K562 (cell line): ENCODE results near the gene VENTX. TPM values are rescaled to one million over a fixed set of nuclear protein-coding genes. Genes with fewer than 3 reads are reported as not detected.

Source experiments
- ATAC-seq: fragments of 200-7000 bp; cut with Tn5 transposase; 3 replicates; pipeline ENCODE4 v1.9.1; 2020; ENCODE audit warnings: moderate library complexity
- BruUV-seq: library from RNA; stranded (reverse); fragments of 400-500 nt; replicated peaks from 2 replicates; lab custom pipeline; 2021; lab: Mats Ljungman, UMichigan
- CTCF ChIA-PET: fragments of 300-600 bp; formaldehyde crosslinking; extraction: SDS; loops from one replicate; lab custom pipeline; 2021; ENCODE audit warnings: low intra/inter-chr PET ratio; lab: Yijun Ruan, JAX
- POLR2A ChIA-PET: fragments of 300-600, 350-650 bp; sonication (Branson Sonifier 250); formaldehyde crosslinking; extraction: SDS; loops from one replicate; lab custom pipeline; 2021; ENCODE audit warnings: antibody characterized with exemption, inconsistent platforms; lab: Yijun Ruan, JAX
- DNase-seq, 4 experiments: peaks; one replicate each; pipeline versions ENCODE4 v3.0.0 to v3.0.0-alpha.2; 2011 to 2018; ENCODE audit warnings: low spot score in 3 of 4, mixed read lengths in 3 of 4; ENCODE audit errors: extremely low read depth in 1 of 4
- FAIRE-seq: peaks from 2 replicates; lab custom pipeline; 2011; peaks lifted over from hg19 to GRCh38; lab: Jason Lieb, UNC
- H2AFZ ChIP-seq: 2 replicates; pipeline ENCODE4 v1.6.0; 2011; ENCODE audit warnings: low read depth, low read length, control low read depth, inconsistent platforms
- H3K27ac ChIP-seq: fragments of 200-600 bp; 3 replicates; pipeline ENCODE4 v1.8.0; 2011; ENCODE audit warnings: low read depth, mild to moderate bottlenecking, control low read depth, inconsistent platforms, low read length, moderate library complexity, mixed read lengths; ENCODE audit errors: extremely low read depth
- H3K27me3 ChIP-seq, 2 experiments: fragments of 300-600 bp in 1 of 2; 2 replicates in 1 of 2; 3 replicates in 1 of 2; pipeline versions ENCODE4 v1.6.0 to v1.8.0; 2011; ENCODE audit warnings: inconsistent platforms in 2 of 2, low read length in 2 of 2, mild to moderate bottlenecking in 1 of 2, mixed read lengths in 1 of 2, moderate library complexity in 1 of 2; ENCODE audit not compliant: control insufficient read depth in 2 of 2, insufficient read depth in 2 of 2
- H3K36me3 ChIP-seq: fragments of 300-600 bp; 3 replicates; pipeline ENCODE4 v1.8.0; 2011; ENCODE audit warnings: mild to moderate bottlenecking, low read length, inconsistent platforms; ENCODE audit not compliant: control insufficient read depth, insufficient read depth
- H3K4me1 ChIP-seq, 2 experiments: fragments of 200-600 bp in 1 of 2; replicated peaks in 1 of 2; 2 replicates in 1 of 2; 3 replicates in 1 of 2; pipeline versions ENCODE4 v1.5.1 to v1.8.0; 2011; ENCODE audit warnings: inconsistent platforms in 2 of 2, low read length in 2 of 2, mild to moderate bottlenecking in 1 of 2, mixed read lengths in 1 of 2, moderate library complexity in 1 of 2; ENCODE audit not compliant: control insufficient read depth in 2 of 2, insufficient read depth in 2 of 2
- H3K4me2 ChIP-seq: 2 replicates; pipeline ENCODE4 v1.6.1; 2011; ENCODE audit warnings: low read length, control low read depth, inconsistent platforms, mixed read lengths; ENCODE audit not compliant: insufficient read depth
- H3K4me3 ChIP-seq: fragments of 200-600 bp; sonication (generic), shearing (Covaris generic); 2 replicates; pipeline ENCODE4 v1.5.1; 2016; ENCODE audit warnings: control low read depth, inconsistent platforms
- H3K79me2 ChIP-seq: fragments of 200-600 bp; 3 replicates; pipeline ENCODE4 v1.8.0; 2011; ENCODE audit warnings: low read length, inconsistent platforms; ENCODE audit not compliant: control insufficient read depth, insufficient read depth
- H3K9ac ChIP-seq, 2 experiments: 2 replicates each; pipeline versions ENCODE4 v1.6.0 to v1.6.1; 2011; ENCODE audit warnings: low read depth in 2 of 2, low read length in 2 of 2, control low read depth in 1 of 2, inconsistent platforms in 1 of 2, mild to moderate bottlenecking in 1 of 2, mixed read lengths in 1 of 2; ENCODE audit not compliant: insufficient read depth in 1 of 2
- H3K9me1 ChIP-seq: one replicate; pipeline ENCODE4 v1.6.0; 2011; ENCODE audit warnings: inconsistent platforms, mild to moderate bottlenecking, low read length, moderate library complexity; ENCODE audit not compliant: control insufficient read depth, insufficient read depth
- H3K9me3 ChIP-seq: replicated peaks from 2 replicates; pipeline ENCODE4 v1.5.1; 2011; ENCODE audit warnings: low read depth, low read length, inconsistent platforms; ENCODE audit not compliant: control insufficient read depth, insufficient read depth
- H4K20me1 ChIP-seq: replicated peaks from 2 replicates; pipeline ENCODE4 v1.6.1; 2011; ENCODE audit warnings: low read length, inconsistent platforms, mixed read lengths; ENCODE audit not compliant: control insufficient read depth, insufficient read depth
- ARID3A ChIP-seq: IDR thresholded peaks from 2 replicates; pipeline ENCODE4 v1.6.1; 2012; ENCODE audit warnings: low read depth, low read length, improper control_type of control experiment, borderline replicate concordance
- ATF4 ChIP-seq: fragments of 450-650 bp; formaldehyde crosslinking; IDR thresholded peaks from 2 replicates; pipeline ENCODE4 v1.4.0; 2022; ENCODE audit warnings: mild to moderate bottlenecking, moderate library complexity
- CBFA2T3 ChIP-seq: fragments of 450-650 bp; IDR thresholded peaks from 2 replicates; pipeline ENCODE4 v1.6.1; 2017
- GATAD2B ChIP-seq: fragments of 450-650 bp; IDR thresholded peaks from 2 replicates; pipeline ENCODE4 v1.6.1; 2017; ENCODE audit warnings: mild to moderate bottlenecking, borderline replicate concordance
- HCFC1 ChIP-seq: IDR thresholded peaks from 2 replicates; pipeline ENCODE4 v1.6.1; 2012; ENCODE audit warnings: low read depth, low read length, improper control_type of control experiment
- HNRNPH1 ChIP-seq: fragments of 200-400 bp; formaldehyde crosslinking; optimal IDR thresholded peaks from 2 replicates; pipeline ENCODE3; 2017; ENCODE audit warnings: low read depth, mild to moderate bottlenecking, low read length, moderate library complexity
- JUNB ChIP-seq: fragments of 450-650 bp; formaldehyde crosslinking; conservative IDR thresholded peaks from 2 replicates; pipeline ENCODE4 v1.4.0; 2020; ENCODE audit warnings: mild to moderate bottlenecking
- NFIX ChIP-seq: fragments of 250-450 bp; sonication (Bioruptor Pico); IDR thresholded peaks from 2 replicates; pipeline ENCODE4 v1.4.0; 2020; ENCODE audit warnings: low read depth, mild to moderate bottlenecking, moderate library complexity
- RFX5 ChIP-seq: IDR thresholded peaks from 2 replicates; pipeline ENCODE4 v1.6.1; 2011; ENCODE audit warnings: low read depth, mild to moderate bottlenecking, improper control_type of control experiment, low read length
- TSC22D4 ChIP-seq: fragments of 450-650 bp; IDR thresholded peaks from 2 replicates; pipeline ENCODE4 v1.6.1; 2016; ENCODE audit warnings: missing genetic modification characterization, missing biosample characterization, control low read depth
- ZBTB33 ChIP-seq: sonication (generic); formaldehyde crosslinking; IDR thresholded peaks from 2 replicates; pipeline ENCODE4 v1.8.1; 2023; ENCODE audit warnings: mild to moderate bottlenecking, missing genetic modification reagents
- ZBTB7A ChIP-seq: IDR thresholded peaks from 2 replicates; pipeline ENCODE4 v1.6.1; 2011; ENCODE audit warnings: low read depth, mild to moderate bottlenecking, low read length, moderate library complexity, borderline replicate concordance; ENCODE audit not compliant: control insufficient read depth
- ZFP36 ChIP-seq: fragments of 150-350 bp; IDR thresholded peaks from 2 replicates; pipeline ENCODE4 v1.6.1; 2018; ENCODE audit warnings: low read length, low read depth; ENCODE audit not compliant: partially characterized antibody
- ZNF740 ChIP-seq, 3 experiments: fragments of 200-800 bp in 1 of 3; sonication (Bioruptor generic) in 1 of 3; sonication (generic) in 1 of 3; formaldehyde crosslinking in 1 of 3; IDR thresholded peaks; 2 replicates each; pipeline versions ENCODE4 v1.6.1 to v1.8.0; 2016 to 2022; ENCODE audit warnings: mild to moderate bottlenecking in 2 of 3, missing compliant biosample characterization in 2 of 3, missing genetic modification characterization in 2 of 3, missing genetic modification reagents in 1 of 3
- ZNF79 ChIP-seq: fragments of 250-450 bp; sonication (Bioruptor Pico); IDR thresholded peaks from 2 replicates; pipeline ENCODE4 v1.4.0; 2020; ENCODE audit warnings: low read depth, mild to moderate bottlenecking, moderate library complexity
- WGBS: fragments of 100-300 bp; shearing (Covaris generic); methylation state at CpG from one replicate; pipeline ENCODE4 v1.1.6; 2016; ENCODE audit warnings: low coverage, mixed read lengths; ENCODE audit not compliant: insufficient coverage; ENCODE audit errors: missing lambda C conversion rate; 5-methylcytosine and 5-hydroxymethylcytosine counted together
- in situ Hi-C: fragments of 300-500 bp; cut with MboI; formaldehyde crosslinking; loops from 4 replicates; pipeline ENCODE4 v1.15.0; 2018; ENCODE audit warnings: inconsistent platforms, mixed read lengths
- intact Hi-C: fragments of 100-400 bp; cut with micrococcal nuclease; formaldehyde crosslinking; loops from 2 replicates; pipeline ENCODE4 v1.14.2; 2022
- polyA plus RNA-seq, 8 experiments: library from polyadenylated mRNA; depleted of rRNA in 4 of 8; stranded (reverse) in 5 of 8; unstranded in 3 of 8; fragments of >200 nt; fragmentation: Nextera tagmentation in 2 of 8; fragmentation: Illumina TruSeq in 1 of 8; extraction: Ambion mirVana in 2 of 8; extraction: Trizol in 1 of 8; gene quantifications; 2 replicates each; pipeline versions ENCODE4 v1.2.1 to v1.2.3, GENCODE V29; 2011 to 2014; ENCODE audit warnings: inconsistent platforms in 1 of 8, missing spikeins in 1 of 8
- total RNA-seq, 7 experiments: library from RNA; depleted of rRNA in 6 of 7; stranded (reverse); fragments of >200 nt in 6 of 7; fragmentation: Illumina TruSeq in 2 of 7; extraction: Trizol in 2 of 7; gene quantifications; 2 replicates each; pipeline versions ENCODE4 v1.2.1 to v1.2.3, GENCODE V29; 2011 to 2021; ENCODE audit warnings: low replicate concordance in 1 of 7

VENTX gene
- total and polyA plus RNA-seq, 9 of the 15 experiments (the other 6 are each of a cell fraction or from before 2014, with no cell fraction given): 0.07 to 0.70 (median 0.20) TPM; not detected in 1

- Histone ChIP-seq H3K9me3 (no peaks in the 10 kb centered on the region), H3K79me2 (no peaks in the 10 kb centered on the region), H2AFZ (no peak overlapping the region), H3K9ac (no peak overlapping the region), H3K4me2 (no peak overlapping the region), H3K4me1 (peaks cover 7 to 73% of the 10 kb centered on the region in 2 experiments), H3K9me1 (no peaks in the 10 kb centered on the region), H4K20me1 (no peaks in the 10 kb centered on the region), H3K36me3 (no peaks in the 10 kb centered on the region), H3K4me3 (no peak overlapping the region), H3K27ac (no peak overlapping the region), H3K27me3 (no peaks in the 10 kb centered on the region)
- TF ChIP-seq ARID3A (no peak), TSC22D4 (tag) (no peak), ZBTB33 (no peak), HCFC1 (no peak), ZNF79 (CRISPR knock-in tag) (no peak), JUNB (no peak), NFIX (CRISPR knock-in tag) (no peak), ZNF740 (CRISPR knock-in tag; IDR thresholded peaks at IDR 0.05) (no peak), ZNF740 (tag; IDR thresholded peaks at IDR 0.05) (no peak), GATAD2B (no peak), ZFP36 (no peak), HNRNPH1 (no peak), RFX5 (no peak), ATF4 (no peak), CBFA2T3 (no peak), ZBTB7A (no peak)
- no TSS peak for BruUV-seq
- DNase-seq: no peak
- no peak for ATAC-seq
- POLR2A ChIA-PET: no interaction called here
- 36% methylated on average over 5 of the region's 15 CpGs for WGBS
- FAIRE-seq: no peak
- CTCF ChIA-PET: no interaction called here
- in situ Hi-C loops: no loop called here
- intact Hi-C loops: no loop called here
Observed at GRCh38 chr10:133239990-133240389, 2.3 kb downstream of the VENTX start.
